KOPT-K1 (cell line): ENCODE measurements around the gene FRMD7.

ENCODE experiments used
- H3K27ac ChIP-seq: fragments of 200-600 bp; sonication (generic); 2 replicates; pipeline ENCODE4 v1.5.1; 2016; ENCODE audit warnings: antibody characterized with exemption, mild to moderate bottlenecking, low read depth, low read length; ENCODE audit not compliant: poor library complexity, severe bottlenecking
- H3K36me3 ChIP-seq: fragments of 200-600 bp; sonication (generic); 2 replicates; pipeline ENCODE4 v1.5.1; 2017; ENCODE audit warnings: antibody characterized with exemption, mild to moderate bottlenecking, low read length, moderate library complexity; ENCODE audit not compliant: insufficient read depth
- H3K9me3 ChIP-seq: fragments of 200-600 bp; sonication (generic); 2 replicates; pipeline ENCODE4 v1.5.1; 2017; ENCODE audit warnings: antibody characterized with exemption, low read length, mild to moderate bottlenecking; ENCODE audit not compliant: insufficient read depth, poor library complexity, severe bottlenecking

FRMD7 gene

DNA sequence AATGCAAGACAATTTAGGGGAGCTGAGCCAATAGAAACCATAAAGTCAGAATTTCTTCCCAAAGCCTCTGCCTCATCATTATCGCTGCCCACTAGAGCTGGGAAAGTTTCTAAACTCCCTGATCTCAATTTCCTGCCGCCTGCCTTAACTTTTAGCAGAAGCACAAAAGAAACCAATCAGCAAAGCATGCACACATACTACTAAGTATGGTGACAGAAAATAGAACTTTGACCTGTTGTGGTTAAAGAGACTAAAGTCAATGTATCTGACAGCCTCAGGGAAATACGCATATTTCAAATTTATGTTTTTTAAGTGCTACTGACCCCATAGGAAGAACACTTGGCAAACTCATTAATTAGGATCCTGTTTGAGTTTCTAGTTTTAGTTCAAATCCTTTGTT lies 94.7 kb downstream of the FRMD7 start:
- no peaks in the 10 kb centered on the region for H3K9me3 ChIP-seq
- peaks cover 19% of the 10 kb centered on the region; the same call in 1 of the 2 replicates for H3K36me3 ChIP-seq
- no peak overlapping the region for H3K27ac ChIP-seq

DNA sequence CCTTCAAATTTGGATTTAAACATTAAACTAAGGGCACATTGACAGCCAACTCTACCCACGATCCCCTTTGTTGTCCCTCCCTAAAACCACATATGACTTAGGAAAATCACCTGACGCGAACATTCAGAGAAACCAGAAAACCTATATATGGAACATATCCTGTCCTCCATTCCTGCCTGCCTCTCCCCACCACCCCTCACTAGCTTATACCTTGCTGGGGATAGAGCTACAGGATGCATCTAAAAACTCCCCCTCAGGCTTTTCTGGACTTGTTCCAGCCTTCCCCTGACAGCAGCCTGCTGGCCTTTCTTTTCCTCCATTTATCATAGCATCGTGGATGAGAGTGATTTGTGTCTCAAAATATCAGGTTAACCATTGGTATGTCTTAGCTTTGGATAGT lies 96.0 kb downstream of the FRMD7 start:
- peaks cover 30% of the 10 kb centered on the region; the same call in 1 of the 2 replicates for H3K36me3 ChIP-seq
- H3K27ac ChIP-seq = peak overlapping the region; percentile 47

DNA sequence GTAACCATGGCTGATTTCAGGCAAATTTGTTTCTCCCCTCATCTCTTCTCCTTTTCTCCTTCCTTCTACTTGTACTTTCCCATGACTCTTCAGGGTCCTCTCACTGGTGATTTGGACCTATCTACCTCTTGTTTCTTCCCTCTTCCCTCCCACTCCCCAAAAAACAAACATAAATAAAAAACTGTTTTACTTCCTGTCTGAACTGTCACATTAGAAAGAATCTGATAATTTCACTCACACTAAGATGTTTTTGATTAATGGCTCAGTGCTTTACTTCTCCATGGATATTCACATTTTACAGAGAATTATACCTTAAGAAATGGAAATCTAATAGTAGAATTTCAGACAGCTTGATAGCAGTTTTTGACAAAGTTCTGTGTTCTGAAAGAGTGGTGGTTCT lies 97.6 kb downstream of the FRMD7 start:
- Histone ChIP-seq H3K36me3 (peaks cover 34% of the 10 kb centered on the region), H3K9me3 (no peaks in the 10 kb centered on the region), H3K27ac (no peak overlapping the region)

More for the DNA sequence above, 96.0 kb downstream of the FRMD7 start:
- no peaks in the 10 kb centered on the region for H3K9me3 ChIP-seq
